H4 (cell line): Measurements from ENCODE around the gene DEFB123. TPM values are rescaled to one million over a fixed set of nuclear protein-coding genes. Genes with fewer than 3 reads are reported as not detected.
A peak's percentile ranks its signal among the peaks of the same experiment; 100 is the strongest.

Experiments
- DNase-seq: peaks from one replicate; pipeline ENCODE4 v3.0.0-alpha.2; 2015; ENCODE audit warnings: low spot score
- total RNA-seq: library from RNA; depleted of rRNA; stranded (reverse); fragments of >200 nt; shearing (Covaris generic); gene quantifications from 2 replicates; pipeline ENCODE4 v1.2.3, GENCODE V29; 2014; rRNA removed

The DEFB123 gene
- total RNA-seq, 1 experiment from 2014 or later, result not detected

DNA sequence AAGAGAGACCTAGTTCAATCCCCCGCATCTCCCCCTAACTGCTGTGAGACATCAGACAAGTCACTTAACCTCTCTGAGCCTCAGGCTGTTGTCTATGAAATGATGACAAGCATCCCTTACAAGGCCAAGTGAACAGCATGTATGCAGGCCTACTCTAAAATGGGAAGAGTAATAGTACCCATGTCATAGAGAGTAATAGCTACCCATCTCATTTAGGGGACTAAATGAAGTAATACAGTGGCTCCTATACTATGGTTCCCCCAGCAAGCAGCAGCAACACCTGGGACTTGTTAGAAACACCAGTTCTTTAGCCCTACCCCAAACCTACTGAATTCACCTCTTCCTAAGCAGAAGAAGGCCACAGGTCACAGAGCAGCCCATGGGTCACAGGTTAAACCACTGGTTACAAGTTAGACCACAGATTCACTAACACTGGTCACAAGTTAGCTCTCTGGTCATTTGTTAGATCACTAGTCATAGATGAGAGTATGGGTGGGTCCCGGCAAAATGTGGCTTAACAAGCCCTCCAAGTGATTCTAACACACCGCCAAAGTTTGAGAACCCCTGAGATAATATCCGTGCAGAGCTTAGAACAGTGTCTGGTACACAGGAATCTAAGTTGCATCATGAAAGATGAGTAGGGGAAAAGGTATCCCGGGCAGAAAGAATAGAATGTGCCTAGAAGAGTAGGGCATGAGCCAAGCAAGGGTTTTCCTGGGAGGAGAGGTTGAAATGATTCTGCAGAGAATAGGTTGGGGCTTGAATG, 33.1 kb downstream of the DEFB123 start:
- DNase-seq, result no peak

GRCh38 chr20:31474097-31474436, 33.6 kb downstream of the DEFB123 start:
- DNase-seq, result no peak

GRCh38 chr20:31474758-31475427, 34.5 kb downstream of the DEFB123 start, which contains the start of the genes DEFB124 and REM1:
TSS of gene DEFB124 (minus strand) at chr20:31475127. CDS start at chr20:31473013, 2,114 bp downstream.
TSS of gene REM1 (plus strand) at chr20:31475288. CDS start at chr20:31476446, 1,158 bp downstream.
- no peak for DNase-seq

DNA sequence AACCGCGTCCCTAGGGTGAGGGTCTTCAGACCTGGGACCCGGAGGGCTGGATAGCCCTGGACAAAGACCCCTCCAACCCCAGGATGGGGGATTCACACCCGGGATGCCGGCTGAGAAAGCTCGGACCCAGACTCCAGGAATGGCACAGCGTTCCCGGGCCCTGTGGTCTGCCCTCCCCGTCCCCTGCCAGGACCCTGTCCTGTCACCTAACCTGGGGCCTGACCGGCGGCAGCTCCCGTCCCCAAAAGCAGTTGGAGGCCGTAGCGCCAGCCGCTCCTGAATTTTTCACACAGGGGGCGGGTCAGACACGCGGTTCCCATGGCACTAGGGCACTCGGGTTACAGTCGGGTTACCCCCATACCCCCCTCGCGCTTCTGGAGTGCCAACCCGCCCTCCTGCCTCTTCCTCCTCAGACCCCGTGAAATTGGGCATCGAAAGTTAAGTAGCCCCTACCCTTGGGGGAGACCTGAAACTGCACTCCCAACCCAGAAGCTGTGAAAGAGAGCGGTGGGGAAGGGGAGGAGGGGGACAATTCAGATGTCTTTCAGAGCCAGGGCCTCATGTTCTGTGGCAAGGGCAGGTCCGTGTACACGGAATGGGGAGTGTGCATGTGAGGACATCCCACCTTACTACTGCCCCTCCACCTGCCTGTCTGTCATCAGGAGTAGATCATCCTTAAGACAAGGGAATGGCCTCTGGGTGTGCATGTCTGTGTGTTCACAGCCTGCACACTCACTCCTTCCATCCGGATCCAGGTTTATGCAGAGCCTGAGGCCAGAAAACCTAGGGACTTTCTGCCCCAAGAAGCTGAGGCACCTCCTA, 35.3 kb downstream of the DEFB123 start:
- no peak for DNase-seq

- no peak for DNase-seq
Measured at GRCh38 chr20:31476294-31476585, 35.8 kb downstream of the DEFB123 start.

DNA sequence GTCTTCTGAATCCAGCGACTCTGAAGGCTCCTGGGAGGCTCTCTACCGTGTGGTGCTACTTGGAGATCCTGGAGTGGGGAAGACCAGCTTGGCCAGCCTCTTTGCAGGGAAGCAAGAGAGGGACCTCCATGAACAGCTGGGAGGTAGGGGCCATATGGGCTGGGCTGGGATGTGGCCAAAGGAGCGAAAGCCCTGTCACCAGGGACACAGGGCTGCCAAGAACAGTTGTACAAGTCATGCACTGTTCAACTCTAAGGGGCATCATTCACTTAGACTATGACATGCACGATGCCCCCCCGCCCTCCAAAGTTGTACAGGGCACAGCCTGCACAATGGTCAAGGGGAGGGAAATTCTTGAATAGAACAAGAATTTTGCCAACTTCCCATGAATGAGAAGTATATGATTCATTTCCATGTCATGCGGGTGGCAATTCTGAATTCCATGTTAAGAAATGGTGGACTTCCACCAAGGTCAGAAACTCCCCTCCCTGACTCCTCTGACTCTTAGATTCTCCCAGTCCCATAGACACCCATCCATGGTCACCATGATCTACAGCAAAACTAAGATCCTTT, 36.3 kb downstream of the DEFB123 start:
- no peak for DNase-seq

GRCh38 chr20:31484001-31484400, 43.6 kb downstream of the DEFB123 start:
- DNase-seq, result no peak

DNA sequence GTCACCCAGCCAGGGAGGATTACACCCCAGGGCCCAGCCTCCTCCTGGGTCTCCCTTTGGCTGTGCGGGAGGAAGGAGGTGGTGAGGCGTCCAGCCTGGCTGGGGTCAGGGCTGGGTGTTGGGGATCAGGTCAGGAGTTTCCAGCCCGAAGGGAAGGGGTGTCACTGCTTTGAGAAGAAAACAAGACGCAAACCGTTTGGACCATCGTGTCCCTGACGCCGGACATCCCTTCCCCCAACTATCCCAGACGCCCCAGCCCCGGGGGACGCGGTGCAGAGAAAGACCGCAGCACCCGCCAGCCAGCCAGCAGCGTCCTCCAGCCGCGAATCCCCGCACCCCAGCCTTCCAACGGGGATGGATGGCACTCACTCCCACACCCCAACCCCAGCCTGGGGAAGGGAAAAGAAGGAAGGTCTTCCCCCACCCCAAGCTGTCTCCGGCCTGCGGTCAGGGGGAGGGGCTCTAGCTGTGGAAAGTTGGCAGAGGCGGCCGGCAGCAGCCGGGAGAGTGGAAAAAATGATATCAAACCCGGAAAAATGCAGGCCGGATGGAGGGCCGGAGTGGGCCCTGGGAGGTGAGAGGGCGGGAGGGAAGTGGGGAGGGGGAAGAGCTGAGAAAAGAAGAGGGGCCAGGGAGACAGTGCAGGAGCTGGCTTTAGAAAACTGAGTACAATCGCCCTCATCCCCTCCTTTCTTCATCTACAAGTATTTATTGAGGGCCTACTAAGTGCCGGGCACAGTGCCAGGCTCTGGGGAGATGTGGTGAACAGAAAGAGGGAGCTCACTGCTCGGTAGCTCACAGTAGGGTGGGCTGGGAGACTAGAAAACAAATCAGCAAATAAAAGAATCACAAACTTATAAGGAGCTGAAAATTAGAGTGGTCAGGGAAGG, 45.3 kb downstream of the DEFB123 start:
- peak; percentile 42 for DNase-seq

DNA sequence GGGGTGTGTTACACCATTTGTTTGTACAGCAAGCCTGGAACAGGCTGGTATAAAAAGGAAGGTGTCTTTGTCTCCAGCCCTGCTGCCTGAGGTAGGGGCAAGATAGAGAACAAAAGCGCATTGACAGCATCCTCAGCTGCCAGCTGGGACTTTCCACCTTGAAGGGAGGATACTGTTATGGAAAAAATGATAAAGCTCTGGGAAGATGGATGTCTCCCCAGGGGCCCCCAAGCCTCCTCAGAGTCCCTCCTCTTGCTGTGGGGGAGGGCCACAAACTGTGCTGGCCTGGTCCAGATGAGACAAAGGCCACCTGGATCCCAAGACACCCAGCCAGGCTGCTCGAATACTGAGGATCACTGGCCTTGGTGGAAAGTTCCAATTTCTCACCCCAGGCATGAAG, 47.7 kb downstream of the DEFB123 start:
- no peak for DNase-seq

DNA sequence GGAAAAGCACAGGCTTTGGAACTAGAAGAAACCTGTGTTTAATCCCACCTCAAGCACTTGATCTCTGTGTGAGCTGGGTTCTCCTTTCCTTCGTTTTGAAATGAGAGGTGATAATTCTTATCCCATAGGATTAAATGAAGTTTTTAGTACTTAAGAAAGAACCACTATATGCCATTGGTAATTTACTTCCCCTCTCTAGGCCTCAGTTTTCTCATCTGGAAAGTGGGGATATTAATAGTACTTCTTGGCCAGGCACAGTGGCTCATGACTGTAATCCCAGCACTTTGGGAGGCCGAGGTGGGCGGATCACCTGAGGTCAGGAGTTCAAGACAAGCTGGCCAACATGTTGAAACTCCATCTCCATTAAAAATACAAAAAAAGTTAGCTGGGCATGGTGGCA, 48.7 kb downstream of the DEFB123 start:
- no peak for DNase-seq

GRCh38 chr20:31490752-31491151, 50.3 kb downstream of the DEFB123 start:
- no peak for DNase-seq

- DNase-seq, result peak; percentile 77
Measured at GRCh38 chr20:31494131-31494530, 53.7 kb downstream of the DEFB123 start.

GRCh38 chr20:31496761-31497295, 56.4 kb downstream of the DEFB123 start:
- no peak for DNase-seq

GRCh38 chr20:31497838-31498540, 57.6 kb downstream of the DEFB123 start:
- no peak for DNase-seq

Other genes with a start within 250 kb of the DEFB123 start
- gene DEFB115, start 183.0 kb upstream of the DEFB123 start, total RNA-seq, result not detected in 2 replicates
- not detected in 2 replicates for gene DEFB116, start 132.0 kb upstream of the DEFB123 start, total RNA-seq
- gene DEFB118, start 72.0 kb upstream of the DEFB123 start, total RNA-seq, result not detected in 2 replicates
- not detected in 2 replicates for gene DEFB119, start 50.0 kb upstream of the DEFB123 start, total RNA-seq
- gene DEFB121, start 34.4 kb upstream of the DEFB123 start, total RNA-seq, result not detected in 2 replicates
- gene DEFB124, start 34.5 kb downstream of the DEFB123 start, total RNA-seq, result not detected in 2 replicates
- gene REM1, start 34.7 kb downstream of the DEFB123 start, total RNA-seq, result not detected in 2 replicates
- gene HM13, start 73.8 kb downstream of the DEFB123 start, total RNA-seq, result 72.4 and 109 TPM in 2 replicates
- gene ID1, start 164.7 kb downstream of the DEFB123 start, total RNA-seq, result 410 and 489 TPM in 2 replicates
- not detected in 2 replicates for gene COX4I2, start 197.3 kb downstream of the DEFB123 start, total RNA-seq